Activated CD8-positive, alpha-beta memory T cell treated with anti-CD3 and anti-CD28 coated beads for 1 hour (primary cell): ENCODE results near the gene ADA.
"Not testable (repeated sequence)": the region's sequence is repeated elsewhere in the genome, so short reads cannot be mapped to it uniquely, and the experiment has no call there.

Experiments
- DNase-seq, 2 donors: peaks; one replicate each; pipeline ENCODE4 v3.0.0-alpha.2; 2020; ENCODE audit warnings: low read depth in 1 of 2; ENCODE audit errors: extremely low read depth in 1 of 2

ADA gene

GRCh38 chr20:44601236-44601671, 50.2 kb downstream of the ADA start:
- DNase-seq, result no peak

- no peak for DNase-seq
These were observed 50.7 kb downstream of the ADA start for GRCh38 chr20:44600758-44601201.

DNA sequence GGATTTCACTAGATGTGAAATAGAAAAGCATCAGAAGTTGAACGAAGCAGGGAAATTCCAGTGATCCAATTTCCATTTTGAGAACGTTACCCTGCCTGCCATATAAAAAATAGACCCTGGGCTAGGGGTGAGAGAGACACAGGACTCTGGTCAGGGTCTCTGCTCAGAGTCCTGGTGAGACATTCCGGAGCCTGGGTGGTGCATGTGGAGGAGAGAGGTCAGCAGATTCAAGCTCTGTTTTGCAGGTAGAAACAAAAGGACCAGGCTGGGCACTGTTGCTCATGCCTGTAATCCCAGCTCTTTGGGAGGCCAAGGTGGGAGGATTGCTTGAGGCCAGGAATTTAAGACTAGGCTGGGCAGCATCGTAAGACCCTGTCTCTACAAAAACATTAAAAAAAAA, 51.2 kb downstream of the ADA start:
- no peak for DNase-seq

DNA sequence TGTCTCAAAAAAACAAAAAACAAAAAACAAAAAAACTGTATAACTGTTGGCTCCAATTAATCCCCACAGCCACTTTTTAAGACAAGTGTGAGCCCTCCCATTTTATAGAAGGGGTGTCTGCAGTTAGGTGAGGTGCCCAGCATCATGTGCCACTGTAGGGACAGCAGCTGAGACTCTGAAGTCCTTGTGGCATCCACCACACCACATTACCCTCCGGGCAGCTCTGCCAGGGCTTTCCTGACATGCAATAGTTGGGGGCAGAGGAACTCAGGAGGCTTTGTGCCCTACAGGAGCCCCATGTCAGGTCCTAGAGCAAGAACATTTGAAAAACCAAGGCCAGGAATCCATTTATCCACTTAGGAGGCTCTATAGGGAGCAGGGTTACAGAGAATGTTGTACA, 51.8 kb downstream of the ADA start:
- DNase-seq, result no peak

- no peak for DNase-seq
These were observed 52.8 kb downstream of the ADA start for GRCh38 chr20:44598423-44599305.

GRCh38 chr20:44597930-44598329, 53.6 kb downstream of the ADA start:
- DNase-seq, result no peak

GRCh38 chr20:44597516-44597915, 54.0 kb downstream of the ADA start:
- no peak for DNase-seq

- no peak for DNase-seq
These were observed 54.6 kb downstream of the ADA start for GRCh38 chr20:44596876-44597275.

GRCh38 chr20:44596010-44596409, 55.5 kb downstream of the ADA start:
- DNase-seq, result no peak

GRCh38 chr20:44594730-44595129, 56.8 kb downstream of the ADA start:
- no peak for DNase-seq

GRCh38 chr20:44593751-44594150, 57.7 kb downstream of the ADA start:
- DNase-seq, result no peak

DNA sequence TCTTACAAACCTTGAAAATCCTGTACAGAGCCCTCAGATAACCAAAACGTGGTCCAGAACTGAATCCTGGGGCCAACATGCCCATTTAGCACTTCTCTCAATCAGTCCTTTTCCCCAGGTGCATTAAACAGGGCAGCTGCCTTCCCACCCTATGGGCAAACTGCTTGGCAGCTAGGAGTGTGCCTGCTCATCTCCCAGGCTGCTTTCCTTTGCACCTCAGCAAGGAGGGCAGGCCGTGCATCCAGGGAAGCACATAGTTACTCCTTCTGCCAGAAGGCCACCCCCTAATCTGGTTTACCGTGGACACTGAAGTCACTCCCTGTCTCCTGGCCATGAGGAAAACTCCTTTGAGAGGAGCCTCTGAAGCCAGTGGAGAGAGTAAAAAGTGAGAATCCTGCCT, 59.1 kb downstream of the ADA start:
- no peak for DNase-seq

- no peak for DNase-seq
These were observed 60.3 kb downstream of the ADA start for GRCh38 chr20:44590980-44591778.

- DNase-seq, result no peak
These were observed 62.0 kb downstream of the ADA start for GRCh38 chr20:44589537-44589936.

DNA sequence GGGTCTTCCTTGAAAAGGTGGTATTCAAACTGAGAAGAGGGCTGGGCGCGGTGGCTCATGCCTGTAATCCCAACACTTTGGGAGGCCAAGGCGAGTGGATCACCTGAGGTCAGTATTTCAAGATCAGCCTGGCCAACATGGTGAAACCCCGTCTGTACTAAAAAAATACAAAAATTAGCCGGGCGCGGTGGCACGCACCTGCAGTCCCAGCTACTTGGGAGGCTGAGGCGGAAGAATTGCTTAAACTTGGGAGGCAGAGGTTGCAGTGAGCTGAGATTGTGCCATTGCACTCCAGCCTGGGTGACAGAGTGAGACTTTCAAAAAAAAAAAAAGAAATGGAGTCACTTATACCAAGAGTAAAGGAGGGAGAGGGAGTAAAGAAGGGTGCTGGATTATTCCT, 63.2 kb downstream of the ADA start:
- not testable (repeated sequence) for DNase-seq

DNA sequence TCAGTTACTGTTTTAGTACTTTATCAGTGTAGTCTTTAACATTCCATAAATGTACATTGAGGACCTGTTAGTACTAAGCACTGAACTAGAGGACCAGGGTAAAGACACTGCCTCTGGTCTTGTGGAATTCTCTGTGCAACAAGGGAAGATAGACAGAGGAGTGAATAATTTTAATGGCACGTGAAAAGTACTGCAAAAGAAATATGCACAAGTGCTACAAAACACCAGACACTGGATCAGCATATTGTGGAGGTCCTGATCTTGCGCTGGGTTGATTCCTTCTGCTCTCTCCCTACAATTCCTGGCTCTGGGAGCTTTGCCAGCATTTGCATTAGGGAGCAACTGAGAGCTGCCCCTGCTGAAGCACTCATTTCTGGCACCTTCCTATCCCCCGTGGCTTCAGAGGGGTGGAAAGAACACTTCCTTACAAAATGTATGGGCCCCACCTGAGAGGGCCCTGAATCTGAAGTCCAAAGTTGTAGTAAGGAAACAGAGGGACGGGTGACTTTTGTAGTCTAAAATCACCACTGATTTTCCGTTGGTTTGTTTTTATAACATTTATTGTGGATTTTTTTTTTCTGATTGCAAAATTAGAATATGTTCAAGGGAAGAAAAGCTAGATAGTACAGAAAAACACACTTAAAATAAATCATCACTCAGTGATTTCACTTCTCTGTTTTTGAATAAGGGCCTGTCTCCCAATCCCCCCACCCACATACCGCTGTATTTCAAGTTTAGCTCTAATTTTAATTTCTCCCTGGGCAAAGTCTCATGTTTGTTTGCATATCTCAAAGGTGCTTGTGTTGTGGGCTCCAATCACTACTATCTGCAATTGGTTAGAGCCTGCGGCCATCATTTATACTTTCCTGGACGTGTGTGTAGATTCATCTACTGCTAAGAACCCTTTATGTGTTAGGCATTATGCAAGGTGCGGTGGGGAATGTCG, 64.2 kb downstream of the ADA start:
- DNase-seq, result no peak

DNA sequence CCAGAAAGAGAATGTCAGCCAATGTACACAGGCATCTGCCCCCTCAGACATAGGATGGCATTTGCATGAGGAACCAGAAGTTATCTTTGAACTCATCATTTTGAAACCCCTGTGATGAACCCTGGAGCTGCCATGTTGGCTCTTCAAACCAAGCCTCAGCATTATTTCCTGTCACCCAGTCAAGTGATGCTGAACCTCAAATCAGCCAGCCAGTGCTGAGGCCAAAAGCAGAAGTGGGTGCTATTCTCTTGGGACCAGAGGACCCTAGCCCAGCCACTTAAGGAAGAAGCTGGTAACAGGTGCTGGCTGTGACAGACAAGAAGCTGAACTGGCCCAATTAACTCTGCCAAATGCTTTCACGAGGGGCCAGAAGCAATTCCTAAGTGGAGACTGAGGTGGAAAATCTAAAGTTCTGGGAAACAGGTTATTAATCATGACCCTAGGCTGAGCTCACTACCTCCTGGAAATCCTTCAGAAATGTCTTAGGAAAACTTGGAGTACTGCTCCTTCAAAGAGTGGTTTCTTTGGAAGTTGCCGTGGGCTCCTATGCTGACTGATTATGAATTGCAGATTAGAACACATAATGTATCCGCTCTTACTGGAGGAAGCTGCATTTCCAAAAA, 65.1 kb downstream of the ADA start:
- no peak for DNase-seq

DNA sequence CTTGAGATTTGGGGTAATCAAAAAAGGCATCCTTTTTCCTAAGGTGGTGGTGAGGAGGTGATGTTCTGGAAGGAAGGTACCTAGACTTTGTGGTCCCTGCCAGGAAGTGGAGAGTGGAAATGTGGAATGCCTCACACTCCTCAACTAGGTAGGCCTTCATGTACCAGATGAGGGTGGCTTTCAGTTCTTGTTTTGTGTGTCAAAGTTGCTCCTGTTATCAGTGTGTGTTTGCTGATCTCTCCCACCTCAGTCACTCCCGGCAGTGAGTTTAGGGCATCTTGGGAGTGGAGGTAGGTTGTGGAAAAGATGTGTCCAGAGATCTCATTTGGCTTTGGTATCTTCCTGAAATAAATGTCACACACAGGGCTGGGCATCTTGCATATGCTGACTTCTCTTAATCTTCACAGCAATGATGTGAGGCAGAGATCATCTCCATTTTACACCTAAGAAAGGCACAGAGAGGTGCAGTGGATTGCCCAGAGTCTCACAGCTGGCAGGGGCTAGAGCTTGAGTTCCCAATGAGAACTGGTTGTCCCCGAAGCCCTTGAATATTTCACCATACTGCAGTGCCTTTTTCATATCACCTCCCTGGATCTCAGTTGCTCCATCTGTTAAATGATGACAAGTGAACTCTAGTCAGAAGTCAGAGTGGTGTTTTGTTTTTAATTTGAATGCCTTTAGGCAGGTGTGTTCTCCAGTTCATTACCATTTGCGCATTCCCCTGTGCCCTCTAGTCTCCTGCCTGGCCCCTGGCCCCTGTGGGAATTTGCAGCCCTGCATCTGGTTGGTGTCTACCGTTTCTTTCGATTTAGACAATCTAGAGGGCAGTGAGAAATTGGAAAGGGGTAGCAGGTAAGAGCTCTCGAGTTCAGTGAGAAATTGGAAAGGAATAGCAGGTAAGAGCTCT, 66.2 kb downstream of the ADA start:
- DNase-seq, result no peak

GRCh38 chr20:44584162-44584561, 67.3 kb downstream of the ADA start:
- DNase-seq, result no peak
